Measurements from ENCODE around the gene USP21.

Gene USP21

GRCh38 chr1:161131523-161132409 lies 27.5 kb upstream of the USP21 start:
- TF ChIP-seq, protein P1, sequence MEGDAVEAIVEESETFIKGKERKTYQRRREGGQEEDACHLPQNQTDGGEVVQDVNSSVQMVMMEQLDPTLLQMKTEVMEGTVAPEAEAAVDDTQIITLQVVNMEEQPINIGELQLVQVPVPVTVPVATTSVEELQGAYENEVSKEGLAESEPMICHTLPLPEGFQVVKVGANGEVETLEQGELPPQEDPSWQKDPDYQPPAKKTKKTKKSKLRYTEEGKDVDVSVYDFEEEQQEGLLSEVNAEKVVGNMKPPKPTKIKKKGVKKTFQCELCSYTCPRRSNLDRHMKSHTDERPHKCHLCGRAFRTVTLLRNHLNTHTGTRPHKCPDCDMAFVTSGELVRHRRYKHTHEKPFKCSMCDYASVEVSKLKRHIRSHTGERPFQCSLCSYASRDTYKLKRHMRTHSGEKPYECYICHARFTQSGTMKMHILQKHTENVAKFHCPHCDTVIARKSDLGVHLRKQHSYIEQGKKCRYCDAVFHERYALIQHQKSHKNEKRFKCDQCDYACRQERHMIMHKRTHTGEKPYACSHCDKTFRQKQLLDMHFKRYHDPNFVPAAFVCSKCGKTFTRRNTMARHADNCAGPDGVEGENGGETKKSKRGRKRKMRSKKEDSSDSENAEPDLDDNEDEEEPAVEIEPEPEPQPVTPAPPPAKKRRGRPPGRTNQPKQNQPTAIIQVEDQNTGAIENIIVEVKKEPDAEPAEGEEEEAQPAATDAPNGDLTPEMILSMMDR (IDR thresholded peaks at IDR 0.05): no peak
- DNase-seq: no peak
- peak overlapping the region; percentile 89 to 91 for H3K27ac ChIP-seq
- H3K36me3 ChIP-seq: peaks cover 13 to 31% (median 26%) of the 10 kb centered on the region in 3 donors
- intact Hi-C loops (cut with DNase I; ENCODE audit: low total_unique reads): no loop called here
- peak overlapping the region; percentile 74 to 85 for H3K4me3 ChIP-seq
- H3K9me3 ChIP-seq: no peaks in the 10 kb centered on the region
- H3K4me1 ChIP-seq: peaks cover 0 to 64% (median 40%) of the 10 kb centered on the region in 4 donors
- no peaks in the 10 kb centered on the region for H3K27me3 ChIP-seq

DNA sequence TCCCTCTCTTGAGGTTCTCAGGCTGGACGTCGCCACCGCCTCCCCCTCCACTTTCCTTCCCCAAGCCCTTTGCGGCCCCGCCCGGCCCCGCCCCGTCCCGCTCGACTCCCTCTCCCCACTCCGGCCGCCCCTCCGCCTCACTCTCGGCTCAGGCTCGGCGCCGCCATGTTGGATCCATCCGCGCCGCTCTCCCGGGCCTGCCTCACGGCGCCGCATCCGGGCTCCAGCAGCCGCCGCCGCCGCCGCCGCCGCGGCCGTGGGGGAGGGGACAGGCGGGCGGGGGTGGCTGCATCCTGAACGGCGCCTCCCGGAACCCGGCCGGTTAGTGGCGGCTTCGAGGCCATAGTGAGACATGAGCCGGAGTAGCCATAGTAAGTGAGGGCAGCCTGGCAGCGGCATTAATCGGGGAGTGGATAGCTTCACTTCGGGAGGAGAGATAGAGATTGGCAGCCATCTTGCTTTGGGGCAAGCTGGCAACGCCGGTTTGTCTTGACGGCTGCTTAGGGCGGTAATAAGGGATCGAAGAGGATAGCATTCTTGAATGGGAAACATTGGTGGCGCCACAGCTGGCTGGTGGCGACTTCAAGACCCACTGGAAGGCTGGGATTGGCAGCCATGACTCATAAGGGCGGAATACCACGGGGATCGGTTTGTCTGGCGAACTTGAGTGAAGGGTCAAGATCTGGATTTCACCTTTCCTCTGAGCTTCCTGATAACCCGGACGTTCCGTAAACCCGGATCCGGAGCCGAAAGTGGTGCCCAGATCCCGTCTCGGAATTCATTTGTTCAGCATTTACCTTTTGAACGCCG lies 26.7 kb upstream of the USP21 start, which contains the start of gene DEDD:
DEDD (minus strand) TSS at position 258 of the 810 bp plus-strand sequence. CDS start 8,205 bp downstream, outside the sequence.
- no peaks in the 10 kb centered on the region for H3K27me3 ChIP-seq
- H3K36me3 ChIP-seq: peaks cover 13 to 23% (median 17%) of the 10 kb centered on the region in 3 donors
- TF ChIP-seq, protein P1 (IDR thresholded peaks at IDR 0.05): no peak
- no peaks in the 10 kb centered on the region for H3K9me3 ChIP-seq
- intact Hi-C loops (cut with DNase I; ENCODE audit: low total_unique reads): no loop called here
- peak within 1 kb of the TSS; percentile 74 to 85 for H3K4me3 ChIP-seq
- H3K27ac ChIP-seq: peak within 1 kb of the TSS; percentile 89 to 91
- peak; percentile 98 for DNase-seq
- peaks cover 0 to 58% (median 40%) of the 10 kb centered on the region in 4 donors for H3K4me1 ChIP-seq

DNA sequence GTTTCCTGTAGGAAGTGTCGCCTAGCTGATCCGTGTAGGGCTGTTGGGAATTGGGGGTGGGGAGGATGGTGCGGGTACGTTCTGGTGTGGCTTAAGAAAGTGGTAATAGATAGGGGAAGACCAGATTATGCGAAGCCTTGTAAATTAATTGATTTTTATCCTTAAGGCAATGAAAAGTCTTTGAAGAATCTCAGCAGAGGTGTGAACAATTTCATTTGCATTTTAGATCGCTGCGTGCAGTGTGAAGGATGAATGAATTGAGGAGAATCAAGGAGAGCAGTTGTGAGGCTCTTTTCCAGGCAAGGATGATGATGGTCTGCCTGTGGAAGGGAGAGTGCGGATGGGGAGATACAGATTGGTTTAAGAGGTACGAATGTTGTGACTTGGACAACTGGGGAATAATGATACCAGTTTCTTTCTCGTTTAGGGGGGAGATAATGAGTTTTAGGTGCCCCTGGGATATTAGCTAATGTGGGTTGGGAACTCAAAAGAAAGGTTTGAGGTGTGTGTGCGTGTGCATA lies 26.0 kb upstream of the USP21 start:
- Histone ChIP-seq H3K4me3 (peak overlapping the region; percentile 74 to 85), H3K9me3 (no peaks in the 10 kb centered on the region), H3K36me3 (peaks cover 11 to 16% (median 13%) of the 10 kb centered on the region in 3 donors), H3K27me3 (no peaks in the 10 kb centered on the region), H3K4me1 (peaks cover 0 to 52% (median 38%) of the 10 kb centered on the region in 4 donors), H3K27ac (peak overlapping the region; percentile 89 to 91)
- intact Hi-C loops (cut with DNase I; ENCODE audit: low total_unique reads): no loop called here
- TF ChIP-seq, protein P1 (IDR thresholded peaks at IDR 0.05): no peak
- no peak for DNase-seq

GRCh38 chr1:161137881-161138280 lies 21.4 kb upstream of the USP21 start:
- TF ChIP-seq, protein P1 (IDR thresholded peaks at IDR 0.05): no peak
- intact Hi-C loops (cut with DNase I; ENCODE audit: low total_unique reads): no loop called here
- Histone ChIP-seq H3K36me3 (no peaks in the 10 kb centered on the region), H3K4me3 (no peak overlapping the region), H3K9me3 (no peaks in the 10 kb centered on the region), H3K27ac (no peak overlapping the region), H3K4me1 (peaks cover 0 to 16% (median 11%) of the 10 kb centered on the region in 4 donors), H3K27me3 (no peaks in the 10 kb centered on the region)
- DNase-seq: no peak

GRCh38 chr1:161138431-161138830 lies 20.9 kb upstream of the USP21 start:
- H3K36me3 ChIP-seq: no peaks in the 10 kb centered on the region
- DNase-seq: no peak
- no peaks in the 10 kb centered on the region for H3K9me3 ChIP-seq
- TF ChIP-seq, protein P1 (IDR thresholded peaks at IDR 0.05): no peak
- no peak overlapping the region for H3K4me3 ChIP-seq
- peaks cover 0 to 16% (median 11%) of the 10 kb centered on the region in 4 donors for H3K4me1 ChIP-seq
- H3K27me3 ChIP-seq: no peaks in the 10 kb centered on the region
- intact Hi-C loops (cut with DNase I; ENCODE audit: low total_unique reads): no loop called here
- no peak overlapping the region for H3K27ac ChIP-seq
